A204.1 (cell line): ENCODE measurements around the gene EXOSC1.
"Not testable (repeated sequence)": the region's sequence is repeated elsewhere in the genome, so short reads cannot be mapped to it uniquely, and the experiment has no call there.

Source experiments
- FAIRE-seq: peaks from 2 replicates; lab custom pipeline; 2012; peaks lifted over from hg19 to GRCh38; lab: Jason Lieb, UNC

The EXOSC1 gene

DNA sequence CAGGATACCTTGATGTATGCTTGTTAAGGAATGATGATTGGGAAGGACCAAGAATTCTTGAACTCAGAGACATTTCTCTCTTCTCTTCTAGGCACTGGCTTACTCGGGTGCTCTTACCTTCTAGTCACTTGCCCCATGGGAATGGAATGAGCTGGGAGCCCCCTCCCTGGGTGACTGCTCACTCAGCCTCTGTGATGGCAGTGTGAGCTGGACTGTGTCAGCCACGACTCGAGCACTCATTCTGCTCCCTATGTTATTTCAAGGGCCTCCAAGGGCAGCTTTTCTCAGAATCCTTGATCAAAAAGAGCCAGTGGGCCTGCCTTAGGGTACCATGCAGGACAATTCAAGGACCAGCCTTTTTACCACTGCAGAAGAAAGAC, 10.9 kb upstream of the EXOSC1 start:
- FAIRE-seq: no peak

DNA sequence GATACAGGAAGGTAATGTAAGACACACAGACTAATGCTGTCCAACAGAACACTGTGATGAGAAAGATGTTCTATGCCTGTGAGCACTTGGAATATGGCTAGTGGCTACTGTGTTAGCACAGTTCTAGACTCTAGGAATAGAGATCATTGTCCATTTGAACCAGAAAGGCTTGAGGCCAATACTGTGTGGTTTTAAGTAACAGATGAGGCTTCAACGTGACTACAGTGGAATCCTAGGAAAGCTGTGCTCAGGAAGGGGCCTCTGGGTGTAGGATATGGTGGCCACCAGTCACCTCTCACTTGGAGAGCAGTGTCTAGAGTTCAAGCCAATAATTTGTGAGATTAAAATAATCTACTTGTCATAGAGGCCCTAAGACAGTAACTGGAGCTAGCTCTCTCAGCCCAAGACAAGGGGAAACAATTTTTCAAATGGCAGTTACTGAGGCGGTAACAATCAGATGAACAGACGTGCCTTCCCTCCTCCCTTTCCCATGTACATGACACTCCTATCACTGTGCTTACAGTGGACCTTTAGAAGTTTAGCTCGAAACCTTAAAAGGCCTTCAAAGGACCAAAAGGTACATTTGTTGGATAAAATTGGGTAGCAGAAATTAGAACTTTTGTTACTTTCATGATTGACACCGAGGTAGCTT, 10.4 kb upstream of the EXOSC1 start:
- no peak for FAIRE-seq

DNA sequence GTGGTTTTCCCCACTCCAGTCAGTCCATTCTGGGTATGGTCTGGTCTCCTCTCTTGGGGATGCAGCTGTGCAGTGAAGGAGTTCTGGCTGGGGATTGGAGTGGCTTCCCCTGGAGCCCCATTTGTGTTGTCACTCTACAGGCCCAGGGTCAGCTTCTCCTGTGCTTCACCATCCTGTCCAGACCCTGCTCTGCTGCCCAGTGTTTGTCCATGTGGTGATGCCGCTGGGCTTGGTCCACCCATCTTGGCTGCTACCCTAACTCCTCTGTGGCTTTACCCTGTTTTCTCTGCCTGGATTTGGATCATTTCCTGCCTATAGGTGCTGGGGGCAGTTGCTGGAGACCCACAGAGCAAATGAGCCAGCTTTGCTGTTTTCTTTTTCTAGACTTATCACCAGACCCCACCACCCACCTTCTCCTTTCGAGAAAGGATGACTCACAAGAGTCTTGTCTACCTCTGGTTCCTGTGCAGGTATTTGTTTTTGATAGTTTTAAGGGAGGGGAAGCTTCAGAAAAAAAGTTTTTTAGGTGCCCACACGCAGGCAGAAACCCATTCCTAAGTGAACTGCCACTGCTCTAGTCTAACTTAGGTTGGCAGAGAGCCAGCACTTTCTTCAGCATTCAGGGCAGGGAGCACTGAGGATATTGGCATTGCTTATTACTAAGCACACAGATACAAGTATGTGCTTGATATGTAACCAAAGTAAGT, 8.7 kb upstream of the EXOSC1 start:
- FAIRE-seq: no peak

DNA sequence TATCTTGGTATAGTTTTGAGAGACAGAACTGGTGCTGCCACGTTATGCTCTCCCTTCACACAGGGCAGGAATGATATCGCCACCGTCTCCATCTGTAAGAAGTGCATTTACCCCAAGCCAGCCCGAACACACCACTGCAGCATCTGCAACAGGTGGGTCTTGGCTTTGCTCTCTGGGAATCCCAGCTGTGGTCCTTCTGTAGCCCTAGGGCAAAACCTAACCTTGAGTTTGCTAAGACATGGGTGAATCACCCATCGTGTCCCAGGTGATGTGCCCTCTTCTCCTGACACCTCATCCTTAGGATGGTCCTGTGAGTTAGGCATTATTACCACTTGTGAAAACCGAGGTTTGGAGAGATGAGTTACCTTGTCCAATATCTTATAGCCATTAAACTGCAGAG, 6.5 kb upstream of the EXOSC1 start:
- FAIRE-seq: no peak

DNA sequence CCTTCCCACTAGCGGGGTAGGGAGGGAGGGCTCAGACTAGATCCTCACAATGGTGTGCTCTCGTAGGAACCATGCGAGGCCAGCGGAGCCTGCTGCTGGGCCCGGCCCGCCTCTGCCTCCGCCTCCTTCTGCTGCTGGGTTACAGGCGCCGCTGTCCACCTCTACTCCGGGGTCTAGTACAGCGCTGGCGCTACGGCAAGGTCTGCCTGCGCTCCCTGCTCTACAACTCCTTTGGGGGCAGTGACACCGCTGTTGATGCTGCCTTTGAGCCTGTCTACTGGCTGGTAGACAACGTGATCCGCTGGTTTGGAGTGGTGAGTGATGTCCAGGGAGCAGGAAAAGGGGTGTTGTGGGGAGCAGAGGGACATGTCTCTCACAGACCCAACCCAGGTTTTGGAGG, 5.8 kb upstream of the EXOSC1 start:
- FAIRE-seq: no peak

DNA sequence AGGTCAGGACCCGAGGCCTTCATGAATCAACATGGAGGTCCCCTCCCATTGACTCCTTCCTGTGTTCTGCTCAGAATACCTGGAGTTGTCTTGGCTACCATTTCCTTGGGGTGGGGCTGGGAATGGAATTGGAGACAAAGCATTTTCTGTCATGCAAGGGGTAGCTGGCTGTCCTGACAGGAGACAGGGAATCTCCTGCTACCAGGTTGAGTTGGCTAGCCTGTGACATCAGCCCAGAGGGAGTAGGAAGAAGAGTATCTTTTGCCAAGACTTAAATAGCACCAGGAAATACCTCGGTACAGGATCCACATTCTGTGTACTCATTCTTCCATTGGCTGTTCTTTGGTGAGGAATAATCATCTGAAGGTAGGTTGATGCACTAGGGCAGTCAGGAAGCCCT, 5.0 kb upstream of the EXOSC1 start:
- FAIRE-seq: no peak

DNA sequence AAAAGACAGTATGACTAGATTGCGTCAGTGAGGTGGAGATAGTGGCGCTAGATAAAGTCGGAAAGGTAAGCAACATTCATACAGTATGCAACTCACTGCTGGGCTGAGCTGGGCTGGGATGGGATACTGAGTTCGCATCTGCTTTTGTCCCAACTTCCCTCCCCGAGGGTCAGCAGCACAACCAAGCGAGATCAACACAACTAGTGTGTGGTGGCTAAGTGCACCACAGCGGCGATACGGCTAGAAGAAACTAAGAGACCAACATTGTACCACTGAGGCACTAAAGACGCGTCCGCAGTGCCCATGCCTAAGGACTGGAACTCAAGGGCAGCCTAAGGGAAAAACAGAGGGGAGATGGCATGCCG, 467 bp downstream of the EXOSC1 start:
- no peak for FAIRE-seq

DNA sequence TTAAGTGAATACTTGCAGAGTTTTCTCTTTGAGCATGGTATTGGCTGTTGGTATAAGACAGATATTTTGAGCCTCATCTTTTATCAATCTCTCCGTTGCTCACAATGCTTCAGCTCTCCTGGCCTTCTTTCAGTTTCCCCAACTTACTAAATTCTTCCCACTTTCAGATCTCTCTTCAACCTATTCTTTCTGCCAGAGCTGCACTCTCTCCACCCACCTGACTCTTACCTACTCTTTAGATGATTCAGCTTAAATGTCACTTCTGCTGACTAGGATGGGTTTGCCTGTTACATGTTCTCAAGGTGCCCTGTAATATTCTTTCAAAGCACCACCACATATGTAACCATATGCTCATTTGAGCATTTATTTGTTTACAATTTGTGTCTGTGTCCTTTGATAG, 1.6 kb downstream of the EXOSC1 start:
- no peak for FAIRE-seq

DNA sequence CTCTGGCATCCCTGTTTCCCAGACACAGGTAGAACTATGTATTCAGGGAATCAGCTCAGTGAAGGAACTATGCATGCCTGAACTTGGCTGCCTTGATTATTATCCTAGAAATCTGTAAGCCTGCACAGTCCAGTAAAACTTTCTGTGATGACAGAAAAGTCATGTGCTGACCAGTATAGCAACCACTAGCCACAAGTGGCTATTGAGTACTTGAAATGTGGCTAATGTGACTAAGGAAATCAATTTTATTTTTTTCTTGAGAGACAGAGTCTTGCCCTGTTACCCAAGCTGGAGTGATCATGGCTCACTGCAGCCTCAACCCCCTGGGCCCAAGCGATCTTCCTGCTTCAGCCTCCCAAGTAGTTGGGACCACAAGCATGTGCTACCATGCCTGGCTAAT, 3.5 kb downstream of the EXOSC1 start:
- FAIRE-seq: no peak

DNA sequence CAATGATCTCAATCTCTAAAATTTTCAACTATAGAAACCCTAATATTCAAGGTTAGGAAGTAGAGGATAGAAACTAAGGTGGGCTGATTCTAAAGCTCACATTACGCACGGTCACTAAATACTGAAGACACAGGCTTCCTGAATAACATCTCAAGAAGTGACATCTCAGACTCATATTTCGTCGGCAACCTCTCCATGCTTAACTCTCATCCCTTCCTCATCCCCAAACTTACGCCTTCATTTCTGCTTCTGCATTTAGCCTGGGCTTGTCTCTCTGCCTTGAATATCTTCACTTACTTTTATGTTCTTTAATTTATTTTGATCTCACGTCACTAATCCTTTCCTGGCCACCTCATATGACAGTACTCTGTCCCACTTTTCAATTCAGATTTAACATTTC, 10.6 kb downstream of the EXOSC1 start:
- no peak for FAIRE-seq

DNA sequence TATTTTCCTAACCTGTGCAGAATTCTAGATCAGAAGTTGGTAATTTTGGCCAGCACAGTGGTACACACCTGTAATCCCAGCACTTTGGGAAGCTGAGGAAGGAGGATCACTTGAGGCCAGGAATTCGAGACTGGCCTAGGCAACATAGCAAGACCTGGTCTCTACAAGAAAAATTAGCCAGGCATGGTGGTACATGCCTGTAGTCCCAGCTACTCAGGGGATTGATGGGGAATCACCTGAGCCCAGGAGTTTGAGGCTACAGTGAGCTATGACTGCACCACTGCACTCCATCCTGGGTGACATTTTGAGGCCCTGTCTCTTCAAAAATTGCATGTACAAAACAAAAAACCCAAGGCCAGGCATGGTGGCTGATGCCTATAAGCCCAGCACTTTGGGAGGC, 11.2 kb downstream of the EXOSC1 start:
- no peak for FAIRE-seq

DNA sequence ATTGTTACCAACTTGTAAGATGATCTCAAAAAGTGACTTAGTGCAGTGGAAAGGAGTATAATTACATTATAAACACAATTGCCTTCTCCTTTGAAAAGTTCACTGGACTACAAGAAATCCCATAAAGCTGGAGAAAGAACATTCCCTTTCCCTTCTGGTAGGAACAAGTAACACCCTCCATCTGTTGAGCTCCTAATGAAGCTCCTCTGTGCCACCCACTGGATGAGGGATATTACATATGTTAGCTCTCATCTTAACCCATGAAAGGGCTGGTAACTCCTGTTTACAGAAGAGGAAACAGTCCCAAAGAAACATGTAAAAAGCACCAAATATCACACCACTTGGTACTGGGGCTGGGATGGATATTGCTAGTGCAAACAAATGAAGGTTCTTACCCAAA, 11.8 kb downstream of the EXOSC1 start:
- FAIRE-seq: no peak

DNA sequence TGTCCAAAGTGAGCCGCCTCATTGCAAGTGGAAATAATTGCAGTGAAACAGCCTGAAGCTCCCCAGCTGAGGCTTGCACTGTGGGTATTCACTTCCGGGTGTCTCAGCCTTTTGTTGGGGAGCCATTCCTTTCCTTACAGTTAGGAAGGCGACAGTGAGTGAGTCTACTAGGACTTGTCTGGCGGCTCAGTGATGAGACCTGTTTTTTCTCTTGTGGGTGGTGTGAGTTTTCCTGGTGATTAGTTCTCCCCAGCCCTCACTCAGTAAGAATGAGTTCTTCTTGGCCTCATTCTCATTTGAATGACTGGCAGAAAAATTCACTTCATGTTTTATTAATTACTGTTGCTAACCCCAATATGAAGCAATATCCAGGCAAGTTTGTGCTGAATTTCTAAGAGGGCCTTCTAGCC, 17.2 kb downstream of the EXOSC1 start:
- FAIRE-seq: no peak

DNA sequence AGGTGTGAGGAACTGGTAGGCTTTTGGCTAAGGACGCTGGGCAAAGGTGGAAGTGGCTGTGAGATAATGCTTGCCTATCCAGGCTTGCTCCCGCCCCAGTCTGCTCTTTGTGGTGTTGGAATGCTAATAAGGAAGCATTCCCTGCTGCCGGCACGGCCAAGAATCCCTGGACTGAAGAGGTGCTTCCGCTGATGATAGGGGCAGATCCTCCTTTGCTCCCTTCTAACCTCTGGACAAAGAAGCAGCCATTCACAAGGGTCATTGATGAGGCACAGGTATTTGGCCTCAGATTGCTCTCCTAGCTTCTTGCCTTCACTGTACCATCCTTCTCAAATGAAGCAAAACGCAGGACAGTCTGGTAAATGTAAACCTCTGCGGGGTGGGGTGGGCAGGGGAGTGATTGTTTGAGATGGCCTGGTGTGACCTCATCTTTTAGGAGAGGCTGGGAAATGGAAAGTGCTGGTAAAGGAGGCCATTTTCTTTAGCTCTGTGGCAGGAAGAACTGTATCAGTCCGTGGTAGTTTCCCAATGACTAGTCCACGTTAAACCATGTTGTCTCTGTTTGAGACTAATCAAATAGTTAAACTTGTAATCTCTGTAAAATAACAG, 18.1 kb downstream of the EXOSC1 start:
- no peak for FAIRE-seq

DNA sequence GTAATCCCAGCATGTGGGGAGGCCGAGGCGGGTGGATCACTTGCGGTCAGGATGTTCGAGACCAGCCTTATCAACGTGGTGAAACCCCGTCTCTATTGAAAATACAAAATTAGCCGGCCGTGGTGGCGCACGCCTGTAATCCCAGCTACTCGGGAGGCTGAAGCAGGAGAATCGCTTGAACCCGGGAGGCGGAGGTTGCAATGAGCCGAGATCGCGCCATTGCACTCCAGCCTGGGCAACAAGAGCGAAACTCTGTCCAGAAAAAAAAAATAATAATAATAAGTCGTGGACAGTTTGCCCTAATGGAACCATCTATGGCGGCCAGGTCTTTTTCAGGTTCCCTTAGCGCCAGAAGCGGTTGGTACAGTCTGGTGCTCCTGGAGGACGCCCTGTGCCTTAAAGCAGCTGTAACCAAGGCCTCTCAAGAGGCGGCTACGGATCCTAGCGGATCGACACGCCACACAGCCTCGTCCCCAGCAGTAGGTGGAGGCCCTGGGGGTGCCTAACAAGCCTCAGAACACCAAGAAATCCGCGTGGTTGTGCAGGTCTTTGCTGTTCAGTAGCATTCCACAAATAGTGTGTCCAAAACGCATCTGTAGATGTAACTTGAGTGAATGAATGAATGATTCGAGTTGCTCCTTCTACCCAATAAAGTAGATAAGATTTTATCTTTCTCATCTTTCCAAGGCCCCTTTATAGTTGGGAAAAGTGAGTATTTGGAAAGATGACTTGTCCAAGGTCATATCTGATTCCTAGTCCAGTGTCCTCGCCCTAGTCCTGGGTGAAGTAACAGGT, 18.8 kb downstream of the EXOSC1 start:
- FAIRE-seq: no peak

DNA sequence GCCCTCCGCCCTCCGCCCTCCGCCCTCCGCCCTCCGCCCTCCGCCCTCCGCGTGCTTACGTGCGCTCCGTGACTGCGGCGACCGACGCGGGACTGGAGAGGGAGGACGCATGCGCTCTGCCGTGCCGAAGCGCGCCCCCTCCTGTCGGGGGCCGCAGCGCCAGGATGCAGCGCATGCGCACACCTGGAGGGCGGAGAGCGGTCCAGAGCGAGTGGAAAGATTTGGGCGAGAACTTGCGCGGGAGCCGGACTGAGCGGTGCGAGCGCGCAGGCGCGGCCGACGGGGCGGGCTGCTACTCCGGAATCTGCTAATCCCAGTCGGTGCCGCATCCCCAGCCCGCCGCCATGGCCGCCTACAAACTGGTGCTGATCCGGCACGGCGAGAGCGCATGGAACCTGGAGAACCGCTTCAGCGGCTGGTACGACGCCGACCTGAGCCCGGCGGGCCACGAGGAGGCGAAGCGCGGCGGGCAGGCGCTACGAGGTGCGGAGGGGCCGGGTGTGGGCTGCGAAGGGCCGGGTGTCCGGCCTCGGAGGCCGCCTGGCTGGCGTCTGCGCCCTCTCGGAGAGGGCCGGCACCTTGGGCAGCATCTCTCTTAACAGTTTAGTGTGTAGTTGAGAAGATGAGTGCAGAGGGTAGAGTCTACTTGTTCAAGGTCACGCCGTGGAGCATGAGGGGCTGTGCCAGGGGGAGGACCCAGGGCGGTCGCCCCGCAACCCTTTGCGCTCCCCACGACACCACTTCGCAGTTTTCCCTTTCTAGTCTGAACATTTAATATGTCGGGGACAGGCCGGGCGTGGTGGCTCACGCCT, 19.6 kb downstream of the EXOSC1 start, which contains the start of gene PGAM1:
Gene PGAM1 (plus strand): TSS at position 228 of the 812 bp plus-strand sequence. CDS start 117 bp downstream, at position 345.
- FAIRE-seq: no peak

DNA sequence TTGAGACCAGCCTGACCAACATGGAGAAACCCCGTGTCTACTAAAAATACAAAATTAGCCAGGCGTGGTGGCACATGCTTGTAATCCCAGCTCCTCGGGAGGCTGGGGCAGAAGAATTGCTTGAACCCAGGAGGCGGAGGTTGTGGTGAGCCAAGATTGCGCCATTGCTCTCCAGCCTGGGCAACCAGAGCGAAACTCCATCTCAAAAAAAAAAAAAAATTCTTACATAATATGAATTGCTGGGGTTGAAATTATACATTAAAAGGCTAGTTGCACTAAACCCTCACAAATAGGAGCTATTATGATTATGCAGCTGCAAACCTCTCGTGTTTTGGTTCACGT, 22.1 kb downstream of the EXOSC1 start:
- FAIRE-seq: not testable (repeated sequence)

DNA sequence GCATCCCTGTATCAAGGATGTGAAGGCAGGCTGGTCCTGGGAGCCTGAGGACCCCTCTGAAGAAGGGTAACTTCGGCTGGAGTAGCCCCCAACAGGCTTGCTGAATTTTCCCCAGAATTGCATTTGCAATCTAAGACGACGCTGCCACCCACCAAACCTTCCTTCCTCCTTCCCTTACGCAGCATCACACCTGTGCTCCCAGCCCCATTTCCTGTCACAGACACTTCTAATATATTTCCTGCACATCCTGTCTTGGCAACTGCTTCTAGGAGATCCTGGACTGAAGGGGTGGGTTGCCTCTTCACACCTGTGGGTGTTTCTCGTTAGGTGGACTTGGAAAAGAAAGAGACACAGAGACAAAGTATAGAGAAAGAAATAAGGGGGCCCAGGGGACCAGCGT, 29.2 kb downstream of the EXOSC1 start:
- no peak for FAIRE-seq

DNA sequence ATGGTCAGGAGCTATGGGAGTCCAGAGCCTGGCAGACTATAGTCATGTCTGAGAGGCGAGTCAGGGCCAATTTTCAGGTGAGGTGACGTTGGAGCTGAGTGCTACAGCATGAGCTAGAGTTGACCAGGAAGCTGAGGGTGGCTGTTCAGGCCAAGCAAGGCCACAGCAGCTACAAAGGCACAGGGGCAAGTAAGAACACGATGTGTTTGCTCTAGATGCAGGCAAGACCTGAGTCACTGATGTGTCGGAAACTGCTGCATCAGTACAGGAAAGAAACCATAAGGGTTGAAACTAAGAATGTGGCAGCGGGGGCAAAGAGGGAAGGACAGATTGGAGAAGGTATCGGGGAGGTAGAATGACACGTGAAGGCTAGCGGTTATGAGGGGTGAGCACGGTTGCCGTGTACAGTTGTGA, 32.9 kb downstream of the EXOSC1 start:
- no peak for FAIRE-seq

DNA sequence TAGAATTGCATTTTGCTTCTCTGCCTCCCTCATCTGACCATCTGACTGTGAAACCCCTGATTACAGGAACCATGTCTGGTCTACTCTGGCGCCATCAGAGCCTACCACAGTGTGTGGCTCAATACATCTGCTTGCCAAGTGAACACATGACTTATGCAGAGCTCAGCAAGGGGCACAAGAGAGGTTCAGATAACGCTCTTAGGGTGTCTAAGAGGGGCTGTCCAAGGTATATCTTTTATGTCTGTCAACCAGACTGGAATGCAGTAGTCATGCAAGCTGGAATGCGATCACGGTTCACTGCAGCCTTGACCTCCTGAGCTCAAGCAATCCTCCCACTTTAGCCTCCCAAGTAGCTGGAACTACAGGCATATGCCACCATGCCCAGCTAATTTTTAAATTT, 34.4 kb downstream of the EXOSC1 start:
- FAIRE-seq: no peak

DNA sequence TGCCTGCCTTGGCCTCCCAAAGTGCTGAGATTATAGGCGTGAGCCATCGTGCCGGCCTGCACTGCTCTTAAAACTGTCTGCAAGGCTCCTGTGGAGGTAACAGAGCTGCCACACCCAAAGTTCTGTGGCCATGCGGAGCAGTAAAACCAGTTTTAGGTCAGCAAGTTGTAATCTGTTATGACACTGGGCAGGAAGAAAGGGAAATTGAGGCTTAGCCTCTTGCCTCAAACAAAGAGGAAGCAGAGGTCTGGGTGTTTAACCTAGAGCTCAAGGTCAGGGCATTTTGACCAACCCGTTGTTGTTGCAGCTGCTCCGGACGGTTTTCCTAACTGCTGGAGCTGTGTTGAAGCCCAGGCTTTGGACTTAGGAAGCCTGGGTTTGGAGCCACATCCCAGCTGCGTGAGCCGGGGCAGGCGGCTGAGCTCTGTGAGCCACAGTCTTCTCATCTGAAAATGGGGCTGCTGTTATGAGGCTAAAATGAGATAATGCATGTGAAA, 37.3 kb downstream of the EXOSC1 start:
- no peak for FAIRE-seq

DNA sequence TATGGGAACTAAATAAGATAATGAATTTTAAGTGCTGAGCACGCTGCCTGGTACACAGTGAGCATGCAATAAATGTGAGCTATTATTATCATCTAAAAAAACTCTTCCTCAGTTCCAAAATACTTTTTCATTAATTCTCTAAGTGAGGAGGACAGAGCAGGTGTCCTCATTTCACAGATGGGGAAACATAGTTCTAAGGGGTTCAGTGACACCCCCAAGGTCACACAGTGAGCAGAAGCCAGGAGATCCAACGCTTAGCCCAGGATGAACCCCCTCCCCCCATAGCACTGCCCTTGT, 37.9 kb downstream of the EXOSC1 start:
- FAIRE-seq: no peak
